B cell (primary cell): ENCODE measurements around the gene EYS. TPM values are rescaled to one million over a fixed set of nuclear protein-coding genes. Genes with fewer than 3 reads are reported as not detected.

ENCODE experiments used
- ATAC-seq: fragments of 200-7000 bp; cut with Tn5 transposase; one replicate; pipeline ENCODE4 v1.10.0; 2021; ENCODE audit warnings: low read depth, mild to moderate bottlenecking, moderate number of reproducible peaks, moderate library complexity
- CTCF ChIA-PET: fragments of 350-600 bp; sonication (Branson Sonifier 250); formaldehyde crosslinking; loops from one replicate; lab custom pipeline; 2021; ENCODE audit warnings: antibody characterized with exemption, inconsistent platforms; lab: Charles Lee
- POLR2A ChIA-PET: fragments of 350-600 bp; sonication (Branson Sonifier 250); formaldehyde crosslinking; loops from one replicate; lab custom pipeline; 2021; ENCODE audit warnings: antibody characterized with exemption; lab: Charles Lee
- DNase-seq: peaks from one replicate; pipeline ENCODE4 v3.0.0; 2013
- H2AFZ ChIP-seq: 2 replicates; pipeline ENCODE4 v1.6.1; 2012; ENCODE audit warnings: mild to moderate bottlenecking, low read depth, low read length; ENCODE audit not compliant: insufficient read depth, poor library complexity, severe bottlenecking
- H3K27ac ChIP-seq, 2 donors: 1 replicate in 1 of 2; 2 replicates in 1 of 2; pipeline ENCODE4 v1.5.1; 2012 to 2013; ENCODE audit warnings: low read length in 2 of 2, mild to moderate bottlenecking in 2 of 2, moderate library complexity in 1 of 2
- H3K27me3 ChIP-seq, 4 experiments: fragments of 200-600 bp in 1 of 4; sonication (generic) in 1 of 4; replicated peaks in 1 of 4; 1 replicate in 2 of 4; 2 replicates in 2 of 4; pipeline versions ENCODE4 v1.6.1 to v1.7.0; 2013 to 2016; ENCODE audit warnings: low read length in 3 of 4, mild to moderate bottlenecking in 2 of 4, mixed read lengths in 1 of 4, moderate library complexity in 1 of 4; ENCODE audit not compliant: insufficient read depth in 4 of 4, control insufficient read depth in 3 of 4; ENCODE audit errors: control extremely low read depth in 1 of 4
- H3K36me3 ChIP-seq, 2 experiments: replicated peaks in 1 of 2; 1 replicate in 1 of 2; 2 replicates in 1 of 2; pipeline versions ENCODE4 v1.6.1 to v1.7.1; 2013; ENCODE audit warnings: low read length in 1 of 2; ENCODE audit not compliant: insufficient read depth in 2 of 2, control insufficient read depth in 1 of 2; ENCODE audit errors: control extremely low read depth in 1 of 2, extremely low read depth in 1 of 2
- H3K4me1 ChIP-seq, 2 donors: fragments of 200-600 bp in 1 of 2; sonication (generic) in 1 of 2; 1 replicate in 1 of 2; 2 replicates in 1 of 2; pipeline versions ENCODE4 v1.5.1 to v1.6.1; 2013 to 2017; ENCODE audit warnings: low read length in 2 of 2; ENCODE audit not compliant: control insufficient read depth in 2 of 2, insufficient read depth in 2 of 2
- H3K4me2 ChIP-seq: replicated peaks from 2 replicates; pipeline ENCODE3; 2012; ENCODE audit warnings: mild to moderate bottlenecking, low read depth, low read length; ENCODE audit not compliant: poor library complexity, severe bottlenecking
- H3K4me3 ChIP-seq, 5 experiments: fragments of 200-600 bp in 1 of 5; sonication (generic) in 1 of 5; 1 replicate in 3 of 5; 2 replicates in 2 of 5; pipeline versions ENCODE4 v1.5.1 to v1.7.0; 2011 to 2016; ENCODE audit warnings: low read length in 4 of 5, mild to moderate bottlenecking in 4 of 5, low read depth in 2 of 5, control low read depth in 1 of 5, moderate library complexity in 1 of 5; ENCODE audit not compliant: insufficient read depth in 1 of 5; ENCODE audit errors: control extremely low read depth in 1 of 5, extremely low read depth in 1 of 5
- H3K79me2 ChIP-seq: fragments of 200-600 bp; sonication (generic); one replicate; pipeline ENCODE4 v1.6.0; 2016; ENCODE audit warnings: low read length; ENCODE audit not compliant: control insufficient read depth, insufficient read depth
- H3K9ac ChIP-seq: fragments of 200-600 bp; sonication (generic); 2 replicates; pipeline ENCODE4 v1.6.1; 2017; ENCODE audit warnings: mild to moderate bottlenecking, low read length, moderate library complexity
- H3K9me3 ChIP-seq, 3 donors: one replicate each; pipeline versions ENCODE4 v1.6.1 to v1.7.1; 2013; ENCODE audit warnings: low read length in 2 of 3; ENCODE audit not compliant: control insufficient read depth in 2 of 3, insufficient read depth in 1 of 3; ENCODE audit errors: control extremely low read depth in 1 of 3
- H4K20me1 ChIP-seq: 2 replicates; pipeline ENCODE4 v1.6.0; 2012; ENCODE audit warnings: mild to moderate bottlenecking, low read length; ENCODE audit not compliant: insufficient read depth, control insufficient read depth, poor library complexity, severe bottlenecking
- H3K27ac Mint-ChIP-seq: one replicate; pipeline ENCODE4 v1.8.0; 2021; ENCODE audit warnings: mixed read lengths
- H3K27me3 Mint-ChIP-seq: one replicate; pipeline ENCODE4 v1.8.0; 2021; ENCODE audit warnings: mixed read lengths
- H3K4me1 Mint-ChIP-seq: one replicate; pipeline ENCODE4 v1.8.0; 2021; ENCODE audit warnings: mixed read lengths
- H3K4me3 Mint-ChIP-seq: one replicate; pipeline ENCODE4 v1.8.0; 2021; ENCODE audit warnings: mixed read lengths
- H3K9me3 Mint-ChIP-seq: one replicate; pipeline ENCODE4 v1.8.0; 2022; ENCODE audit warnings: mixed read lengths; ENCODE audit not compliant: insufficient read depth
- CTCF ChIP-seq: fragments of 200-600 bp; IDR thresholded peaks from one replicate; pipeline ENCODE4 v1.8.0; 2022; ENCODE audit warnings: antibody characterized with exemption, mild to moderate bottlenecking
- EZH2 ChIP-seq: IDR thresholded peaks from 2 replicates; pipeline ENCODE4 v1.6.1; 2012; ENCODE audit warnings: borderline replicate concordance, low read depth, mild to moderate bottlenecking, moderate library complexity, low read length; ENCODE audit not compliant: insufficient read depth, poor library complexity, severe bottlenecking
- intact Hi-C: fragments of 100-400 bp; cut with micrococcal nuclease; formaldehyde crosslinking; loops from one replicate; pipeline ENCODE4 v1.10.0; 2022
- polyA plus RNA-seq: library from polyadenylated mRNA; depleted of rRNA; stranded (reverse); fragments of >200 nt; gene quantifications from 2 replicates; pipeline ENCODE4 v1.2.3, GENCODE V29; 2012
- total RNA-seq, 2 donors: library from RNA; stranded (reverse); fragments of 120-200 nt in 1 of 2; gene quantifications; 1 replicate in 1 of 2; 2 replicates in 1 of 2; pipeline versions ENCODE4 v1.2.3 to v1.2.4, GENCODE V29; 2013 to 2022

EYS gene
- total and polyA plus RNA-seq, 2 donors (not counting 1 experiment from before 2014, with no cell fraction given) = not detected

GRCh38 chr6:63964366-63964765 is 1742.7 kb downstream of the EYS start:
- H3K4me2 ChIP-seq = no peak overlapping the region
- H3K27me3 ChIP-seq = no peaks in the 10 kb centered on the region
- Mint-ChIP-seq H3K27ac (no peak overlapping the region), H3K9me3 (peaks cover 2% of the 10 kb centered on the region), H3K27me3 (no peaks in the 10 kb centered on the region), H3K4me3 (no peak overlapping the region), H3K4me1 (no peaks in the 10 kb centered on the region)
- H3K4me3 ChIP-seq = no peak overlapping the region
- H3K9me3 ChIP-seq = no peaks in the 10 kb centered on the region
- ChIA-PET POLR2A (no interaction called here), CTCF (no interaction called here)
- DNase-seq (no peak), ATAC-seq (no peak)
- TF ChIP-seq EZH2 (no peak), CTCF (no peak)
- H3K36me3 ChIP-seq = no peaks in the 10 kb centered on the region
- no peak overlapping the region for H2AFZ ChIP-seq
- H3K79me2 ChIP-seq = no peaks in the 10 kb centered on the region
- H3K4me1 ChIP-seq = no peaks in the 10 kb centered on the region
- H3K9ac ChIP-seq = no peak overlapping the region
- H4K20me1 ChIP-seq = no peaks in the 10 kb centered on the region
- intact Hi-C loops = no loop called here
- no peak overlapping the region for H3K27ac ChIP-seq

GRCh38 chr6:63963769-63964315 is 1743.2 kb downstream of the EYS start:
- ChIA-PET POLR2A (no interaction called here), CTCF (no interaction called here)

More at GRCh38 chr6:63963769-63964315, 1743.2 kb downstream of the EYS start:
- no peak for ATAC-seq
- Histone ChIP-seq H3K4me2 (no peak overlapping the region), H3K79me2 (no peaks in the 10 kb centered on the region), H3K27ac (no peak overlapping the region), H3K4me3 (no peak overlapping the region), H3K9ac (no peak overlapping the region), H3K9me3 (no peaks in the 10 kb centered on the region), H3K4me1 (no peaks in the 10 kb centered on the region), H3K27me3 (no peaks in the 10 kb centered on the region), H4K20me1 (no peaks in the 10 kb centered on the region), H2AFZ (no peak overlapping the region), H3K36me3 (no peaks in the 10 kb centered on the region)
- intact Hi-C loops = no loop called here
- no peak for DNase-seq
- no peak overlapping the region for H3K27ac Mint-ChIP-seq
- no peaks in the 10 kb centered on the region for H3K4me1 Mint-ChIP-seq
- no peaks in the 10 kb centered on the region for H3K27me3 Mint-ChIP-seq
- peaks cover 5% of the 10 kb centered on the region for H3K9me3 Mint-ChIP-seq
- TF ChIP-seq CTCF (no peak), EZH2 (no peak)
- H3K4me3 Mint-ChIP-seq = no peak overlapping the region
